Vagina (tissue), 2 donors: ENCODE results near the gene ZBTB49.

ENCODE experiments used
- CTCF ChIP-seq, 3 experiments: fragments of 450-650 bp in 2 of 3; fragments of 200-600 bp in 1 of 3; sonication (generic) in 1 of 3; IDR thresholded peaks; one replicate each; pipeline ENCODE4 v1.5.1; 2017 to 2019; ENCODE audit warnings: antibody characterized with exemption in 3 of 3, mild to moderate bottlenecking in 2 of 3, moderate library complexity in 2 of 3
- POLR2A ChIP-seq, 2 donors: fragments of 450-650 bp; IDR thresholded peaks; one replicate each; pipeline ENCODE4 v1.6.1; 2017; ENCODE audit warnings: antibody characterized with exemption in 2 of 2, mild to moderate bottlenecking in 2 of 2, moderate library complexity in 2 of 2
- POLR2AphosphoS5 ChIP-seq, 2 donors: sonication (generic); formaldehyde crosslinking; IDR thresholded peaks; one replicate each; pipeline ENCODE4 v1.9.0; 2017; ENCODE audit warnings: antibody characterized with exemption in 2 of 2, mild to moderate bottlenecking in 2 of 2, low read depth in 1 of 2; ENCODE audit not compliant: insufficient read depth in 1 of 2

GRCh38 chr4:4344915-4345527 lies 55.0 kb downstream of the ZBTB49 start:
- TF ChIP-seq CTCF (IDR thresholded peaks at IDR 0.05): no peak
- TF ChIP-seq POLR2A (IDR thresholded peaks at IDR 0.05): no peak
- no peak for TF ChIP-seq POLR2AphosphoS5 (IDR thresholded peaks at IDR 0.05; ENCODE audit: insufficient read depth in 1 of 2, low read depth in 1 of 2)
